Stimulated activated CD8-positive, alpha-beta memory T cell treated with anti-CD3 and anti-CD28 coated beads, Interleukin-15, amount 100 ng/mL, for 24 hours (primary cell): ENCODE data around the gene LRFN2.

Experiments used
- DNase-seq: peaks from one replicate; pipeline ENCODE4 v3.0.0-alpha.2; 2020; ENCODE audit warnings: low read depth

The LRFN2 gene

DNA sequence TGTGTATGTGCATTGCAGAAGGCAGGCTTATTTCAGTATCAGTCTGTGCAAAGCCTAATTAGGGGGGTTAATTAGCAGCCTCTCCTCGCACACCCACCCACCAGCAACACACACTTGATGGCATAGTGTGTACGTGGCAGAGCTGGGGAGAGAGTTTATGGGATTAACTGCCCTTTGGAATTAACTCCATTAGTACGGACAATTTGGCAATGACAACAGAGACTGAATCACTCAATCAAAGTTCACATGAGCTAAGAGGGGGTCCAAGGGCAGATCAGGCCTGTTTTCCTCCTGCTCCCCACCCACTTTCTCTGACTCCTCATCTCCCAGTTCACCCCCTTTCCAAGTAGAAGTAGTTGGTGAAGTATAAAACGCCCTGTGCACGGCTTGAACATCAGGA is 69.5 kb downstream of the LRFN2 start:
- no peak for DNase-seq

DNA sequence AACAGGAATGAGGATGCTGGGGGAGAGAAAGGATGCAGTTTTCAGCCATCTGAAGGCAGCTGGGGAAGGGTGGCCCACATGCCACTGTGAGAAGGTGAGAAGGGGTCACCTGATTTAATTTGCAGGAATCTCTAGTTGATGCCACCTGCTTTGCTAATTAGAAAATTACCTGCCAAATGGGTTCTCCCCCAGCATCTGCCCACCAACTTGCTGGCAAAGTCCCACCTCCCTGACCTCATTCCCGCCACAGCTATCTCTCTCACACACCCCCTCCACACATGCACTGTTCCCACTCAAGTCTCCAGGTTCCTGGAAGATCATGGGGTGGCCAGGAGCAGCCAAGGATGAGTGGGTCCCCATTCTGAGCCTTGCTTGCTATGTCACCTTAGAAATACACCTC is 70.7 kb downstream of the LRFN2 start:
- no peak for DNase-seq

DNA sequence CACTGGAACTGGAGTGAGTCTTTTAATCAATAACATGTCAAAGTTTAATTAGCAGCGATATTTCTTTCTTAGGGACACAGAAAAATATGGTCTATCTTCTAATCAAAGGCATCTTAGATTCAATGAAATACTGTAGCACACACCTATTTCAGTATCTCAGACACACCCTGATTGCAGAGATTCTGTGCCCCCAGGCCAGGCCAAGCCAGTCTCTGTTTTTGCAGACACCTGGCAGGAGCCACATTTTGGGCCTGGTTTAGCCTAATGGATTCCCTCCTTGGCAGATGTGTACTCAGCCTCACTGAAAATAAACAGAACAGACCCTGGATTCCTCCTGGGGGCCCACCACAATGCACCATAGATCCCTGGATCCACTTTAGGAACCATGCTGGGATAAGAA is 74.8 kb downstream of the LRFN2 start:
- no peak for DNase-seq

DNA sequence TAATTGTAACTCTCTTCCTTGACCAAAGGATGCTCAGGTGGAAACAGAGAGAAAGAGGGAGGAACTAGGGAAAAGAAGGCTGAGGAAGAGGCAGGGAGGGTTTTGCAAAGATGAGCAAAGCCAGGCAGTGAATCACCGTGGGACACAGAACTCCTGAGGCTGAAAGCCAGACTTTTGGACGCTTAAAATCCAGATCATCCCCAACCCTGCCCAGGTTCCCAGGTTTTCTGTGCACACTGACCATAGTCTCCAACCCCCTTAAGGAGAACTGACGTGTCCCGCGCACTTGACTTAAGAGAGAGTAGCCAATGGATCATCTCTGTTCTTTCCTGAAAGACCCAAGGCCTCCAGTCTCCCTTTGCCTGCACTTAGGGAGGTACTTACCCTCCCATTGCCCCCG is 75.3 kb downstream of the LRFN2 start:
- no peak for DNase-seq

DNA sequence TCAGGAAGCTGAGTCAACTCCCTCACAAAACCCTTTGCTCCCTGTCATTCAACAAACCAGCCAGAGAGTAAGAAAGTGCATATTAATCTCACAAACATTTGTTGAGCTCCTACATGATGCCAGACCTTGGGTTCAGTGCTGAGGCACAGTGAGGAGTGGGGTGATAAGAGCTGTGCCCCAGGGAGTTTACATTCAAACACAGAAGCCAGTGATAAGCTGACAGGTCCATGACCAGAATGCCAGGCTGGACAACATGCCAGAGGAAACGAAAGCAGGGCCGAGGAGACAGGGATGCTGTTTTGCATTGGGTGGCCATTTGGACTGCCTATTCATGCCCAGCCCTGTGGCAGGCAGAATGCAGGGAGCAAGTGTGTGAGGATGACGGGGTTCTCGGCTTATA is 76.7 kb downstream of the LRFN2 start:
- no peak for DNase-seq

DNA sequence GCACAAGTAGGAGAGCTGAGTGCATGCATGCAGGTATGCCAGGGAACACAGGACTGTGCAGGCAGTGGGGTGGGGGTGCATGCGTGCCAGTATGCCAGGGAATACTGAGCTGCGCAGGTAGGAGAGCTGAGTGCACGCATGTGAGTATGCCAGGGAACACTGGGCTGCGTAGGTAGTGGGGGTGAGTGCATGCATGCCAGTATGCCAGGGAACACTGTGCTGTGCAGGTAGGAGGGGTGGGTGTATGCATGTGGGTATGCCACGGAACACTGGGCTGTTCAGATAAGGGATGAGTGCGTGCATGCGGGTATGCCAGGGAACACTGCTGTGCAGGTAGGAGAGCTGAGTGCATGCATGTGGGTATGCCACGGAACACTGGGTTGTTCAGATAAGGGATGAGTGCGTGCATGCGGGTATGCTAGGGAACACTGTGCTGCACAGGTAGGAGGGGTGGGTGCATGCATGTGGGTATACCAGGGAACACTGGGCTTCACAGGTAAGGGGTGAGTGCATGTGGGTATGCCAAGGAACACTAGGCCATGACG is 77.4 kb downstream of the LRFN2 start:
- DNase-seq = no peak

DNA sequence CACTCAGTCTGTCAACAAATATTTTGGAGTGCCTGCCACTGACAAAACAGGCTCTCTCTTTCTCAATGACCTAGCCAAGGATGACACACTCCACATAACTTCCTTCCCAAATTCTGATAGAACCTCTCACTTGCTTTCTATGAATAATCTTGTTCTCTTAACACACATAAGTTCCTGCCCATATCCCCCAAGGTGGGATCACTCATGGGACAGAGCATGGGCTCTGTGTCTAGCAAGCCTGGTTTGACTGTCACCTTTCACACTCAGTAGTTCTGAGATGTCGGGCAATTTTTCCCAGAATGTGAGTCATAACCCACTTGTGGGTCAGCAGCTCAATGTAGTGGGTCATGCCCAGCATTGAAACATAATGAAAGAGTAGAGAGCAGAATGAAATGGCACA is 78.1 kb downstream of the LRFN2 start:
- DNase-seq = no peak

DNA sequence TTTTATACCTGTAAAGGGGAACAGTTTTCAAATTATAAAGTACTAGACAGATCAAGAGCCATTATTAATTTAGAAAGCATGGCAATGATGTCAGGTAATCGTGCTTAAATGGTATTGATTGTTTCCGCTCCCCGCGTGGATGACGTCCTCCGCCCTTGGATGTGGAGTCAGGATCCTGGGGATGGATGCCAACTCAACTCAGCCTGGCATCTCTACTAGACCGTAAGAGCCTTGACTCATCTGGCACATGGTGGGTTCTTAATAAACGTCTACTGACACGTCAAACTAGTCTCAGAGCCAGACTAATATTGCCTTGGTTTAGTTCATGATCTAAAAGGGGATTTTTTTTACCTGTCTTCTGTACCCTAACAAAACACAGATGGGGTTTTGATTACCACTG is 80.2 kb downstream of the LRFN2 start:
- DNase-seq = no peak

DNA sequence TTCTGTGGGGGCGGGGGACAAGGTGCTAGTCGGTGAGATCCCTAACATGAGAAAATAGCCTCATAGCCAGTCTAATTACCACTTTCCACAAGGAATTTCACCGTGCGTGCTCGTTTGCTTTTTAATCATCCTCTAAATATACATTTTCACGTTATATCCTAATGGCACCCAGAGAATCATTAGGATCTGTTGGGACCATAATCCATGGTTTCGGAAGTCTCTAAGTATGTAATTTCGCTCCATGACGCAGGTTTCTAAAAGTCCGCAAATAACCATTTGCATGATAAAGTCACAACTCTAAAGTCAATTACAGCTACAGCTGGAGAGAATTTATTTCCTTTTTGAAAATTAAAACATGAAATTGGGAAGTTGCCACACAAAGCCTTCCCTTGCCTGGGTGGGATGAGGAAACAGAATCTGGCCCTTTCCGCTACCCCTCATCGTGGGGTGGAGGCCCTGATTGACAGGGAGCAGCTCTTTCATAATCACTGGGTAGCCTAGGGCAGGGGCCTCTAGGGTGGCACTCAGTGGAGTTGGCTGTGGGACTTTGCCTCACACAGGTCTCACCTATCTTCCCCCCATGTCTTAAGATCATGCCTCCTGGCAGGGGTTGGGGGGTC is 81.9 kb downstream of the LRFN2 start:
- no peak for DNase-seq

DNA sequence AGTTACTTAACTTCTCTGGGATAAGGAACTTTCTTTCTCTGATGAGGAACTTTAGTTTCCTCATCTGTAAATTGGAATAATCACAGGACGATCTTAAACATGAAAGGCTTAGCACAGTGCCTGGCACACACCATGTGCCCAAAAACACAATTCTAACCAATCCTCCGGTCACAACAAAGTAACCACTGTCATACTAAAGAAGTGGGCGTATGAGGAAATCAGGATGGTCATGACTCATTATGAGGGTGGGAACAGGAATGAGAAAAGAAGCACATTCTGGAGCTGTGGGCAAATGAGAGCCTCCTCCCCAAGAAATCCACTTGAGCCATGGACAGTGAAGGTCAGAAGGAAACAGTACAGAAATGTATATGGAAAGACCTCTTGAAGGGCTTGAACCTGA is 82.9 kb downstream of the LRFN2 start:
- no peak for DNase-seq

DNA sequence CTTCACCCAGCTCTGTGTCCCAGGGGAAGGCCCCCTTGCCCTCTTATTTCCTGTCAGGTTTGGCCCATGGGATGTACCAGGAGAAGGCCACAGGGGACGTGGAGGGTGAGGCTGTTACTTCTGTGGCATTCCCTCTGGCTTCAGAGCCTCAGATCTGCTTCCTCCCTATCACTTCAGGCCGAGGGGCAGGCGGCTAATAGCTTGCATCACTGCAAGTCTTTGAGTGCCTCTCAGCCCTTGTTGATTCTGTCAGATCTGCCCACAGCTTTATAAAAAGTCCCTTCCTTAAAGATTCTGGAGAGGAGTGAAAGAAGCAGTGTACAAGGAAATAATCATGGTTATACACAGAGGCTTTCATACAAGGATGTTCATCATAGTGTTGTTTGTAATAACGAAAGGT is 86.9 kb downstream of the LRFN2 start:
- DNase-seq = no peak

DNA sequence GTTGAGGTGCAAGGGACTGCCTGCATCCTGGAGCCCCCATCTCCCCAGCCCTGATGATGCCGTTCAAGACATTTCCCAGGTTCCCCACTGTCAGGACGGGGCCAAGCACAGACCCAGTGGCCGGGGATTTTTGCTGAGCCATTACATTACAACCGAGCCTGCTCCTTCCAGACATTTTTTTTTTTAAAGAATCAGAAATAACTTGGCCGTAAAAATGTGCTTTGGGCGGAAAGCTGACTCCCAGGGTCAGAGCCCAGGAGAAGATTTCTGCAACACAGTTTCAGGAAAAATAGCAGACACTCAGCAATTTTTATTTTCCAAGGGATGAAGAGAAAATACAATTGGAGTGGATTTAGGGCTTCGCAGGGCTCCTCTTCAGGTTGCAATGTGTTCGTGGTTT is 87.9 kb downstream of the LRFN2 start:
- DNase-seq = no peak

DNA sequence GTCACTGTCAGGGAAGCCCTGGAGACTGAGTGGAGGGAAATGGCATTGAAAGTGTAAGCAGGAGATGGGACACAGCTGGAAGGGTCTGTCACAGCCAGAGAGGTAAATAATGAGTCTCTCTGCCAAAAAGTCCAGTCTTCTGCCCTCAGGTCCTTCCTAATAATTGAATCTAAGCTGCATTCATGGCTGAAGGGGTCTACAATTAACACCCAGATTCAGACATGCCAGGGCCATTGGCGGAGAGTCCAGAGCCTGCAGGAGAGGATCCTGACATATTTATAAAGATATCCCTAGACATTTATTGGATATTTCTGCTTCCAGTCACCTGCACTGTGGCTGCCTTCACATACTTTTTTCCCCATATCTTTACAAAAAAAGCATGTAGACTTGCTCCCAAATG is 89.0 kb downstream of the LRFN2 start:
- no peak for DNase-seq

DNA sequence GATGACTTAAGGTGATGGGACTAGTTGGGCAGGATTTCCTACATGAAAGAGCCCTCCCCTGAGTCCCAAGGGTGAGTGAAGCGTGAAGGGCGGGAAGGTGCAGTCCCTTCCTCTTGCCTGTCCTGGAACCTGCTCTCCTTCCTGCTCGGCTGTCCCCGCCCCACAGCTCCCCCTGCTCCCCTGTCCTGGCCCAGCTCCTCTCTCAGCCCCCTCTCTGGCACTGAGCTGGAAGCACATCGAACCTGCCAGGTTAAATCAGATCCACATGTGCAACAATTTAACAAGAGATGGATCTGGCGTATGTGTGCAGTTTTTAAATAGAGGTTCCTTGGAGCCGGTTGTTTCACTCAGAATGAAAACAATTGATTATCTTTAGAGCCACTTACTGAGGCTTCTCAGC is 95.0 kb downstream of the LRFN2 start:
- DNase-seq = no peak

DNA sequence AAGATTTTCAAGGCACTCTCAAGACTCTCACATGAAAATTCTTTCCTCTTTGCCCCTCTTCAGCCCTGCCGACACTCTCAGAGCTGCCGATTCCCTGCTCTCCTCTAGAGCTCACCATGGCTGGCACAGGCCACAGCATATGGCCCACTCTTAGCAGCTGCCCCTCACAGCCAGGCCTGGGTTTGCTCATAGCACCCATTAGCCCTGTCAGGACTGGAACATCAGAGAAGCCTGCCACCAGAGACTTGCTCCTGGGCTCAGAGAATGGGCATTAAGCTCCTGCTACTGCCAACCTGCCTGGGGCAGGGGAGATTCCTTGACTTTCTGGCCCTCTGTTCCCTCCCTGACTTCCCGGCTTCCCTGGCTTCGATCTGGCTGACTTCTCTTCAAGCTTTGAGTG is 96.7 kb downstream of the LRFN2 start:
- DNase-seq = no peak

DNA sequence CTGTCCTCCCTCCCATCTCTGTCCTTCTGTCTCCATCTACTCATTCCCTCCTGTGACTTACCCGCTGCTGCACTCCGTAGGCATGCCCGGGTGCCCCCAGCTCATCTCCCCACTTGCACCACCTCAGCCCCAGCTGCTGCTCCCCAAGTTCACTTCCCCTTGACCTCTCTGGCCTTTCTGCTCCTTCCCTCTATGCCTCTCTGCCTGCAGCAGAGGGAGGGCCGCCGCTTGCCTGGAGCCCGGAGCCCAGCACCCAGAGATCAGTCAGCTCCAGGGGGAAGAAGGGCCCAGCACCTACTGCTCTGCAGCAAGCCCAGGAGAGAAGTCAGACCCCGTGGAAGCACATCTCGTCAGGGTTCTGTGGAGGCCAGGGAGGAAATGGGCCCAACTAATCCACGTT is 97.4 kb downstream of the LRFN2 start:
- DNase-seq = no peak

DNA sequence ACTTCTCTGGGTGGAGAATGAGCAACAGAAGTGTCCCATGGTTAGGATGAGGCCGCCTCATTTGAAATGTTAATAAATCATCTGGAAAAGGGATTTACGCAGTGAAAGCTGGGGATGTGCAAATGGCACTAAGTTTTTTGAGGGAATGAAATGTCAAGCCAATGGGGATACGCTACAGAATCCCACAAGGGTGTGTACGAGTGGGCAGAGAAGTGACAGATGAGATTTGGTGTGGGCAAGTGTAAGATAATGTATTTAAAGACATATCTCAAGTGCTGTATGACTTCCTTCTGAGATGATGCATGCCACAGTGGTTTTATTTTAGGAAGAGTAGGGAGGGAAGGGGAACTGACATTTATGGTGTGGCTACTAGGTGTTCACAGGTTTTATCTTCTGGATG is 100.6 kb downstream of the LRFN2 start:
- DNase-seq = no peak

DNA sequence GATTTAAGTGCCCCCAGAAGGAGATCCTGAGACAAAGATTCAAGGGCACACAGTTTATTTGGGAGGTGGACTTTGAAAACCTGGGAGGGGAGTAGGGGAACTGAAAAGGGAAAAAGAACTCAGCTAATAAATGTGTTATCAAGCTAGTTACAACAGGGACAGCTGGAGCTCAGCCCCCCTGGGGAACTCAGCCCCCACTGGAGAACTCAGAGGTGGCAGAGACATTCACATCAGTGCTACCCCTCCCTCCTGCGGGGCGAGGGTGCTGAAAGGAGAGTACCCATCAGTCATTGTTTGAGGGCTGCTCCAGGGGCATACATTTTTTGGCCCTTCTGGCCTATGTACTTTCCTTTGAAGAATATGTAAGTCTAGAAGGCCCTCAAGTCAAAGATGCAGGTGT is 101.4 kb downstream of the LRFN2 start:
- no peak for DNase-seq

DNA sequence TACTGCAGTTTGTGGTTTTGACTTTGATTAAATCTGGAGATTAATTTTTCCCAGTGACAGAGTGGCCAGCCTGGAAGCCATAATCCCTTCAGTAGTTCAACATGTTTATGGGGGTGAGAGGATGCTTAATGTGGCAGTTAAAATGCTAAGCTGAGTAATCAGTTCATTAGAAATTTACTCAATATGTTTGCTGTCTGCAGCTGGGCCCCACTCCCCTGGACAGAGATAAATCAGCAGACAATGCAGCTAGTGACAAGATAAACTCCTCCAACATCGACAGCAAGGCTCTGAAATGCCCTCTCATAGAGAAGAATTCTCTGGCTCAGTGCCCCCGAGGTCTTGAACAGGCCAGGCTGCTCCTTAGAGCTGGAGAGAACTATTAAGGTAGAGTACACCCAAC is 101.9 kb downstream of the LRFN2 start:
- DNase-seq = no peak

DNA sequence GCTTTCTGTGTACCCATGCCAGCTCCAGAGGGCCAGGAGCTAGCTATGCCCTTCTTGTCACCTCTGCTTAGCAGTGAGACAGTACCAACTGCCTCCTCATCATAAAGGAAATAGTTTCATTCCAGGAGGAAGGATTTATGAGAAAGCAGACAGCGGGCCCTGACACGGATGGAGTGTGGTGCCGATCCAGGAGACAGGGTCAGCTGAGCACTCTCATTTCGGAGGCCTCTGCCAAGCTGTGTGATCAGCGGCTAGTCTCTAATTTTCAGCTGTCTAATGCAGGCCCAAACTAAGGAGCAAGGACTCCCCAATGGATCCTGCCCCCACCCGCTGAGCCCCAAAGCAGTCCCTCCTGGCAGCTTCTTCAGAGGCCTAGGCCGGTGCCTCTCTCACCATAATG is 103.1 kb downstream of the LRFN2 start:
- no peak for DNase-seq

DNA sequence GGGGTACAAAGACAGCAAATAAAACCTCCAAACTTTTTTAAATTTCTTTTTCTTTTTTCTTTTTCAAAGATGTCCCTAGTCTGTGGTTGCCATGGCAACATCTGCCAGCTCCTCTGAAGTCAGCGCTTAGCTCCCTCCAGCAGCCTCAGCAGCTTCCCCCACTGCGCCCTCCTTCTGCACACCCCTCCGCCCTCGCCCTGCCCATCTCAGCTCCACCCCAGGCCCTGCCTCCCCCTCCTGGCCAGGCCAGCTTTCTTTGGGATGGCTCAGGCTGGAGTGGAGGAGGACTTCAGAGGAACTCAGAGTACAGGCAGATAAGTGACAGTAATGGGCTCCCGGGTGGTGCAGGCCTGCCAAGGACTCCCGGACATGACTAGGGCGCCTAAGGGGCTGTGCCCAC is 104.6 kb downstream of the LRFN2 start:
- DNase-seq = no peak

DNA sequence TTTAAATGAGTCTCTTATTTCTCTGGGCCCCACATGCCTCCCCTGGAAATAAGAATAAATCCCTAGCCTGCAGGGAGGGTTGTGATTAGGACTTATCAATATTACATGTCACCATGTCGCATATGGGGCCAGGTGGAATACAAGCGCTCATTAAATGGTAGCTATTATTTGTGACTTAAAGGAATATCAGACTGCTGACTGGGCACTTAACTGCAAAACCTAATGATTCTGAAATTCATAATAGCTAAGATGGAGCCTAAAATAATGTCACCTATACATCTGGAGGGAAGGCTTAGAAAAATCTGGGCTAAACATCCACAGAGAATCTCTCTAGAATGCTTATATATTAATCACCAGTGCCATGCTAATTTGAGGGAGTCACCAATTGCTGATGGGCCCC is 106.5 kb downstream of the LRFN2 start:
- DNase-seq = no peak

DNA sequence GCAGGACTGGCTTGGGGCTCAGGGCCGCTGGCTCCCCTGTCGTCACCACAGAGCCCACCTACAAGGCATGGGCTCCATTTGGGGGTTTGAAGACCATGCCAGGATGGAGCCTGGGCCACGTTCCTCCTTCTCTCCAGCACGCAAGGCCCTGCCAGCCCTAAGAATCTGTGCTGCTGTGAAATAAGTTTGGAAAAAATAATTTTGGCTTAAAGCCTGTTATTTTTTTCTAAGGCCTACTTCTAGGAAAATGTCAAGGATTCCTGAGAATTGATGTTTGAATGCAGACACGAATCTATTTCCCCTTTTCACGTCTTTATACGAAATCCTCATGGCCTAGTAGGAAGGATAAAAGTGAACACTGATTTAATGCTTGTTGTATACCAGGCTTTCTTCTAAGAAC is 107.5 kb downstream of the LRFN2 start:
- DNase-seq = no peak

DNA sequence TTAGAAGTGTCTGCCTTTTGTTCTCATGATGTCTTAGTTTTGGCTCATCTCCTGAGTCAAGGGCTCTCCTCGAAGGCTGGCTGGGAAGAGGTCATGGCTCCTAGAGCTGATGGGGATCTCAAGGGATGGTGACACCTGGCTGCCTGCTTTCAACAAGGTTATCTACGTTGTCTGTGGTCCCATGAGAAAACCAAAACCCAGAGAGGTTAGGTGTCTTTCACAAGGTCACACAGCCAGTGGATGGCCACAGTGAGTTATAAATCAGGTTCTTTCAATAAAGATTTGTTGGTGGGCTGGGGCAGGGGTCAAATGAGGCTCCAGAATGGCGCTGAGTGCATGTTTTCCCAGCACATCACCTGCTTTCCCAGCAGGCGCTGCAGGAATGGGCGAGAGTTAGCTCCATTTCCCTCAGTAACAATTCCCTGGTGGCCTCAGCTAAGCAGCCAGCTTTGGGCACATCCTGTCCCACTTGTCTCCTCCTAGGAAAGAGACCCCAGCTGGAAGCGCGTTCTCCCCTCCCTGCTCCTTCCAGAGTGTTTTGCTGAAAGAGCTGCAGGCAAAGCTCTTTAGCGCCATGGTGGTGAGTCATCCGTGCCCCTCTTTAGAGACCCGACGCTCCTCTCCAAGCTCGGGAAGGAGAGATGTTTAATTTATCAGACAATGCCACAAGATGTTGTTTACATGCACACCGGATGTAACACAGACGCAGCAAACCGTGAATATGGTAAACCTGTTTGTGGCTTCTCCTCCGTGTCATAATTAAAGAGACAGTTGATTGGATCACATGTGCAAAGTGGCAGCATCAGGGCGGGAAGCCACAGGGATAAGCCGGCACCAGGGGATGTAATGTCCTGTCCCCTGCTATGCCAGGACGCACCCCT is 109.7 kb downstream of the LRFN2 start:
- no peak for DNase-seq
